Measurements from ENCODE around the gene VDAC2.

Gene VDAC2

DNA sequence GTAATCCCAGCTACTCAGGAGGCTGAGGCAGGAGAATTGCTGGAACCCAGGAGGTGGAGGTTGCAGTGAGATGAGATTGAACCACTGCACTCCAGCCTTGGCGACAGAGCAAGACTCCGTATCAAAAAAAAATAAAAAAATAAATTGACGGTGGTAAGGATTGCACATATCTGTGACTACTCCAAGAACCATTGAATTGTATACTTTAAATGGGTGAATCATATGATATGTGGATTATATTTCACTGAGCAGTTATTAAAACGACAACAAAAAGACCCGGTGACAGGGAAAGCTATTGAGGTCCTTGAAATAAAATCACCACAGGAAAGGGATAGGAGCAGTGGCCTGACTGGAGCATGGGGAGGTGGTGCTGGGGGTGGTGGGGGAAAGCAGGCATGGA, 56.3 kb downstream of the VDAC2 start:
- Histone ChIP-seq H2AFZ (ENCODE audit: low read depth) (no peak overlapping the region), H3K4me2 (no peak overlapping the region), H4K20me1 (ENCODE audit: insufficient read depth) (no peaks in the 10 kb centered on the region), H3K9ac (no peak overlapping the region), H3K79me2 (ENCODE audit: insufficient read depth, low read depth) (no peaks in the 10 kb centered on the region), H3K4me1 (ENCODE audit: low read depth, poor library complexity, severe bottlenecking) (no peaks in the 10 kb centered on the region), H3K27ac (no peak overlapping the region), H3K27me3 (ENCODE audit: insufficient read depth, low read depth) (no peaks in the 10 kb centered on the region), H3K36me3 (ENCODE audit: insufficient read depth) (no peaks in the 10 kb centered on the region), H3K4me3 (IDR thresholded peaks at IDR 0.05; ENCODE audit: insufficient read depth, low read depth, low read length) (no peak overlapping the region)
- TF ChIP-seq, protein P1, sequence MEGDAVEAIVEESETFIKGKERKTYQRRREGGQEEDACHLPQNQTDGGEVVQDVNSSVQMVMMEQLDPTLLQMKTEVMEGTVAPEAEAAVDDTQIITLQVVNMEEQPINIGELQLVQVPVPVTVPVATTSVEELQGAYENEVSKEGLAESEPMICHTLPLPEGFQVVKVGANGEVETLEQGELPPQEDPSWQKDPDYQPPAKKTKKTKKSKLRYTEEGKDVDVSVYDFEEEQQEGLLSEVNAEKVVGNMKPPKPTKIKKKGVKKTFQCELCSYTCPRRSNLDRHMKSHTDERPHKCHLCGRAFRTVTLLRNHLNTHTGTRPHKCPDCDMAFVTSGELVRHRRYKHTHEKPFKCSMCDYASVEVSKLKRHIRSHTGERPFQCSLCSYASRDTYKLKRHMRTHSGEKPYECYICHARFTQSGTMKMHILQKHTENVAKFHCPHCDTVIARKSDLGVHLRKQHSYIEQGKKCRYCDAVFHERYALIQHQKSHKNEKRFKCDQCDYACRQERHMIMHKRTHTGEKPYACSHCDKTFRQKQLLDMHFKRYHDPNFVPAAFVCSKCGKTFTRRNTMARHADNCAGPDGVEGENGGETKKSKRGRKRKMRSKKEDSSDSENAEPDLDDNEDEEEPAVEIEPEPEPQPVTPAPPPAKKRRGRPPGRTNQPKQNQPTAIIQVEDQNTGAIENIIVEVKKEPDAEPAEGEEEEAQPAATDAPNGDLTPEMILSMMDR (conservative IDR thresholded peaks at IDR 0.05; ENCODE audit: low read depth, low read length) = no peak

DNA sequence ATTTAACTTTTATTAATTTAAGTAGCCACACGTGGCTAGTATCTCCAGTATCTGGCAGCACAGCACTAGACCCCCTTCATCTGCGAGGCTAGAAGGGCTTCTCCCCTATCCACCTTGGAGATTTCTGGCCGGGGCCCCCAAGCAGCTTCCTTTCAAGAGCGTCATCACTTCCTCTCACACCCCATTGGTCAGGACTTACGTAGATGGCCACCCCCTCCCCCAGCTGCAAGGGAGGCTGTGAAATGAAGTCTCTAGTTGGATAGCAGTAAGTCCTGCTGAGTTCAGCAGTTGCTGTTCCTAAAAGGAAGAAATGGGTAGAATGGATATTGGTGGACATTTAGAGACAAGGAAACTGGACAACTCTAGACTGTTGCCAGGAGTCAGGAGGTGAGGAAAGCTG, 59.0 kb downstream of the VDAC2 start:
- H4K20me1 ChIP-seq (ENCODE audit: insufficient read depth) = no peaks in the 10 kb centered on the region
- no peak overlapping the region for H3K27ac ChIP-seq
- H3K9ac ChIP-seq = no peak overlapping the region
- no peaks in the 10 kb centered on the region for H3K27me3 ChIP-seq (ENCODE audit: insufficient read depth, low read depth)
- no peaks in the 10 kb centered on the region for H3K79me2 ChIP-seq (ENCODE audit: insufficient read depth, low read depth)
- H3K36me3 ChIP-seq (ENCODE audit: insufficient read depth) = no peaks in the 10 kb centered on the region
- H3K4me3 ChIP-seq (IDR thresholded peaks at IDR 0.05; ENCODE audit: insufficient read depth, low read depth, low read length) = no peak overlapping the region
- H3K4me1 ChIP-seq (ENCODE audit: low read depth, poor library complexity, severe bottlenecking) = no peaks in the 10 kb centered on the region
- TF ChIP-seq, protein P1 (conservative IDR thresholded peaks at IDR 0.05; ENCODE audit: low read depth, low read length) = no peak
- no peak overlapping the region for H3K4me2 ChIP-seq
- H2AFZ ChIP-seq (ENCODE audit: low read depth) = no peak overlapping the region

DNA sequence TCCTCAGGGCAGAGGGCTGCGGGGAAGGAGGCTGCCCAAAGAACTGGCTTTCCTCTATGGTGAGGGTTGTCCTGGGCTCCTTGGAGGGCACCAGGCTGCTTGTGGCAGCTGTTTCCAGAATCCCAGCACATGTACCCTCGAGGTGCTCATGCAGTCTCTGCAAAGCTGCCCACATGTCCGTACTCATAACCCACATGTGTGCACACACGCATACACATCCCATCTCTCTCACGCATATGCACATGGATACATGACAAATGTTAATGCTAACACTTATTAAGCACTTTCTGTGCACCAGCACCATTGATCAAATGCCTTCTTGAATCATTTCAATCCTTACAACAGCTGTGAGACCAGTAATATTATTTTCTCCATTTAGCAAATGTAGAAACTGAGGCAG, 61.5 kb downstream of the VDAC2 start:
- Histone ChIP-seq H3K4me2 (no peak overlapping the region), H3K36me3 (ENCODE audit: insufficient read depth) (no peaks in the 10 kb centered on the region), H3K4me1 (ENCODE audit: low read depth, poor library complexity, severe bottlenecking) (no peaks in the 10 kb centered on the region), H3K79me2 (ENCODE audit: insufficient read depth, low read depth) (no peaks in the 10 kb centered on the region), H4K20me1 (ENCODE audit: insufficient read depth) (no peaks in the 10 kb centered on the region), H3K4me3 (IDR thresholded peaks at IDR 0.05; ENCODE audit: insufficient read depth, low read depth, low read length) (no peak overlapping the region), H2AFZ (ENCODE audit: low read depth) (no peak overlapping the region), H3K9ac (no peak overlapping the region), H3K27ac (no peak overlapping the region), H3K27me3 (ENCODE audit: insufficient read depth, low read depth) (no peaks in the 10 kb centered on the region)
- TF ChIP-seq, protein P1 (conservative IDR thresholded peaks at IDR 0.05; ENCODE audit: low read depth, low read length) = no peak

DNA sequence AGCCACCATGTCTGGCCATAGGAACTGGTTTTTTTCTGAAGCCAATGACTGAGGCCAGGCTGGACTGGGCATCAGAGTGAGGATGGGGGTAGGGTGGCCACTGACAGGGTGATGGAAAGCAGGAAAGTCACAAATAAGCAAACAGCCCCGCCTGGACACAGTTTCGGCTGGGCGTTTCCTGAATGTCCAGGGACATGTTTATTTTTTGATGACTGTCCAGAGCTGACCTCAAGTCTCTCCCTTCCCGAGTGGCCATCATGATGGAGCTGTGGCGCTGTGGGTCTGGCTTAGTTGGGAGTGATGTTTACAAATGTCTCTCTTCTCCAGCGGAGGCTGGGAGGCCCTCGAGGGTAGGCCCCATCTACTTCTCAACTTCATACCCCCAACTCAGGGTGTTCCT, 62.3 kb downstream of the VDAC2 start:
- H3K36me3 ChIP-seq (ENCODE audit: insufficient read depth) = no peaks in the 10 kb centered on the region
- no peak overlapping the region for H3K4me3 ChIP-seq (IDR thresholded peaks at IDR 0.05; ENCODE audit: insufficient read depth, low read depth, low read length)
- H3K4me2 ChIP-seq = no peak overlapping the region
- no peaks in the 10 kb centered on the region for H4K20me1 ChIP-seq (ENCODE audit: insufficient read depth)
- H3K79me2 ChIP-seq (ENCODE audit: insufficient read depth, low read depth) = no peaks in the 10 kb centered on the region
- H3K27ac ChIP-seq = no peak overlapping the region
- H3K9ac ChIP-seq = no peak overlapping the region
- no peak overlapping the region for H2AFZ ChIP-seq (ENCODE audit: low read depth)
- H3K4me1 ChIP-seq (ENCODE audit: low read depth, poor library complexity, severe bottlenecking) = no peaks in the 10 kb centered on the region
- H3K27me3 ChIP-seq (ENCODE audit: insufficient read depth, low read depth) = no peaks in the 10 kb centered on the region
- TF ChIP-seq, protein P1 (conservative IDR thresholded peaks at IDR 0.05; ENCODE audit: low read depth, low read length) = no peak

All from KMS-11 (cell line).